NCI-H2227 (cell line): ENCODE measurements around the gene TCTN3.
"Not testable (repeated sequence)": the region's sequence is repeated elsewhere in the genome, so short reads cannot be mapped to it uniquely, and the experiment has no call there.

ENCODE experiments used
- DNase-seq: peaks from one replicate; lab custom pipeline; 2025; ENCODE audit not compliant: unreplicated experiment; lab: John Stamatoyannopoulos, UW

The TCTN3 gene

GRCh38 chr10:95691281-95691680 lies 2.4 kb downstream of the TCTN3 start:
- DNase-seq = no peak

DNA sequence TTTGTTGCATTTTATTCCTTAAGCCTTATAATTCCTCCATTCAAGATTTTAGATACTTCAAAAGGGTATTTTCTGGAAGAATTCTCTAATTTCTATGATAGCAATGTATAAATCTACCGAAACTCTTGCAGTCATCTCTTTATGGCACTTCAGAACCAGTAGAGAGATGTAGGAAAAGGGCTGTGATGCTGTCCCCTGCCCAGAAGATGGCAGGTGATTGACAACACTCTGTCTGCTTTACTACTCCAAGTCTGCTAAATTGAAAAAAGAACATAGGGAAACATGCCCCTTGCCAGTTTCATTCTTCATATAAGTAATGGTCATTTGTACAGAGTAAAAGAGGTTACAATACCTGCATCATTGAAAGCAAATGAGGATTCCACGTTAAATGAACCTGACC lies 5.1 kb downstream of the TCTN3 start:
- DNase-seq = no peak

DNA sequence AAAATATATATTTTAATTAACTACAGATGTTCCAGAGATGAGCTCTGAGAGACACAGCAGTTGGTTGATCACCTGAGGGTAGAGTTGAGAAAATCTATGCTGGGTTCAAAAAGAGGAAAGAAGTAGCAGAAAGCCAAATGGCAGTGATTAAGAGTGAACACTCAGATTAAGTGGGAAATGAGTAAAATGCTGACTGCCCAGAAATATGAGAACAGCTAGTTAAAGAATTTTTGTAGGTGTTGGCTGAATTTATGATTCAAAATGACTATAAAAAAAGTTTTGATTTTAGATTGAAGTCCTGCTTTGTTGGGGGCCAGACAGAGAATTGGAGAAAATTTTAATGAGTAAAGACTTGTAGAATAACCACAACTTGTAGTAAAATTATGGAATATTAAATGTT lies 9.8 kb downstream of the TCTN3 start:
- no peak for DNase-seq

- no peak for DNase-seq
Measured at GRCh38 chr10:95675403-95676116, 18.2 kb downstream of the TCTN3 start.

GRCh38 chr10:95674643-95675042 lies 19.1 kb downstream of the TCTN3 start:
- no peak for DNase-seq

GRCh38 chr10:95672641-95673040 lies 21.1 kb downstream of the TCTN3 start:
- not testable (repeated sequence) for DNase-seq

DNA sequence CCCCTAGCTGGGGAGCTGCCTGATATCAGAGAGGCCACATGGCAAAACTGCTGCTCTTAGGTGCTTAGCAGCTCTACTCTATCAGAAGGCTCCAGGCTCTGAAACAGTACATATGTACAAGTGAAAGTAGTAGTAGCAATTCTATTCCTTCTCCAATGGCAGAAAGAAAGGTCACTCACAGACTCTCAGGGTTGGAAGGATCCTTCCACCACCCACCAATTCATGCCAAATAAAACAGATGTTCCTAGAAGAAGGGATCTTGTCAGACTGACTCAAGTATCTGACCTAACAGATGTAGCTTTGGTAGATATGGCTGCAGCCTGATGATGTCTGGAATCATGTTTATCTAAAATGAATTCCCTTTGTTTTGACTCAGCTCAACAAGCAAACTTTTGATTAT lies 29.2 kb downstream of the TCTN3 start:
- no peak for DNase-seq

GRCh38 chr10:95663496-95663895 lies 30.2 kb downstream of the TCTN3 start:
- no peak for DNase-seq

DNA sequence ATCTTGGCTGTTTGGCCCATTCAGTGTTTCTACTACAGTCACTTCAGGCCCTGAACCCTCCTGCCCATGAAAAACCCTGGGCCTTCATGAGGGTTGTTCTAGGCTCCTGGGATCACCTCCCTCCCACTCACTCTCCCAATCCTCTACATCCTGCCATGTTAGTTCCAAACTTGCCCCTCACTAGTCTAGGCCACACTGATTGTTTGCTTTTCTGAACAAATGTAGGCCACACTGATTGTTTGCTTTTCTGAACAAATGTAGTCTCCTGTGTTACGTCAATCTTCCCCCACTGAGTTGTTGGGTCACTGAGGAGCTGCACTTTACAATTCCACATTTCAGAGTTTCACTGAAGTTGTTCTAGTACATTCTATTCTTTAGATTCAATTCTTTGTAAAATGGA lies 31.9 kb downstream of the TCTN3 start:
- DNase-seq = no peak

- no peak for DNase-seq
Measured at GRCh38 chr10:95660283-95660682, 33.4 kb downstream of the TCTN3 start.

GRCh38 chr10:95657250-95657649 lies 36.5 kb downstream of the TCTN3 start:
- DNase-seq = no peak

GRCh38 chr10:95656291-95657164 lies 37.2 kb downstream of the TCTN3 start, which contains the start of gene ALDH18A1:
ALDH18A1 (minus strand) TSS chr10:95656711; CDS start chr10:95653377, 3,334 bp downstream.
- DNase-seq = peak; percentile 91

DNA sequence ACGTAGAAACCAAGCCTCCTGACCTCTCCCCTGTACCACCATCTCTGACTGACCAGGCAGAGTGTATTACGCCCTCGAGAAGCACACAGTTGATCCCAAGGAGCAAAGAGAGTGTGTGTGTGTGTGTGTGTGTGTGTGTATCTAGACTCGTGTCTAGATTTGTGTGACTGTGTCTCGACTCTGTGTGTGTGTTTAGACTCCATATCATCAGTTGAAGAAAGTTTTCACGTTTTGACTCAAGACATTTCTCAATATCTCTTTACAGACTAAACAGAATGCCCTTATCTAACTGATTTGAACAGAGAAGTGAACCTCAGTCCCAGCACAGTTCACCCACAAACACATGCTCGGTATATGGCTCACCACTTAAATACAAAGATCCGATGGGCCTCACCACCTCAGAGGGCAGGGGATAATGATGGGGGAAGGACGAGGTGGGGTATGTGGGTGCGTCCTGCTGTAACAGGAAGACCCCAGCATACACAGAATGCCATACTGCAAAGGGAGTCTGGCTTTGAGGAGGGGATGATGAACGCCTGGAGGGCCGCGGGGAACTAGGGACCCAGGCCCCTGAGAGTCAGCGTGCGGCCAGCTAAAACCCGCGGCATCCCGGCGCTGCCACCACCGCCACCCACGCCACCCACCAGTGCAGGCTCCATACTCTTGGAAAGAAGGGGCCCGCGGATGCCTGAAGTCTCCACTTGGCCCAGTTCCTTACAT lies 38.0 kb downstream of the TCTN3 start:
- DNase-seq = peak; percentile 14

GRCh38 chr10:95653895-95654294 lies 39.8 kb downstream of the TCTN3 start:
- DNase-seq = no peak

DNA sequence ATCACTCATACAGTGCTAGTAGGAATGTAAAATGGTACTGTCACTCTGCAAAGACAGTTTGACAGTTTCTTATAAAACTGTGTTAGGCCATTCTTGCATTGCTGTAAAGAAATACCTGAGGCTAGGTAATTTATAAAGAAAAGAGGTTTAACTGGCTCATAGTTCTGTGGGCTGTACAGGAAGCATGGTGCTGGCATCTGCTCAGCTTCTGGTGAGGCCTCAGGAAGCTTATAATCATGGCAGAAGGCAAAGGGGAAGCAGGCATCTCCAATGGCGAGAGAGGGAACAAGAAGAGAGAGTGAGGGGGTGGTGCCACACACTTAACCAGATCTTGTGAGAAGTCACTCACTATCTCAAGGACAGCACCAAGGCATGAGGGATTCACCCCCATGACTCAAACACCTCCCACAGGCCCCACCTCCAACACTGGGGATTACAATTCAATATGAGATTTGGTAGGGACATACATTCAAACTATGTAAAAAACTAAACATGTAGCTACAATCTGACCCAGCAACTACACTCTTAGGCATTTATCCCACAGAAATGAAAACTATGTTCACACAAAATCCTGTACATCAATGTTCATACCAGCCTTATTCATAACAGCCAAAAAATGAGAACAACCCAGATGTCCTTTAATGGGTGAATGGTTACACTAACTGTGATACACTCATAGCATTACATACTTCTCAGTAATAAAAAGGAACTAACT lies 42.2 kb downstream of the TCTN3 start:
- no peak for DNase-seq

- DNase-seq = no peak
Measured at GRCh38 chr10:95650232-95650631, 43.5 kb downstream of the TCTN3 start.

GRCh38 chr10:95648138-95648537 lies 45.6 kb downstream of the TCTN3 start:
- no peak for DNase-seq

DNA sequence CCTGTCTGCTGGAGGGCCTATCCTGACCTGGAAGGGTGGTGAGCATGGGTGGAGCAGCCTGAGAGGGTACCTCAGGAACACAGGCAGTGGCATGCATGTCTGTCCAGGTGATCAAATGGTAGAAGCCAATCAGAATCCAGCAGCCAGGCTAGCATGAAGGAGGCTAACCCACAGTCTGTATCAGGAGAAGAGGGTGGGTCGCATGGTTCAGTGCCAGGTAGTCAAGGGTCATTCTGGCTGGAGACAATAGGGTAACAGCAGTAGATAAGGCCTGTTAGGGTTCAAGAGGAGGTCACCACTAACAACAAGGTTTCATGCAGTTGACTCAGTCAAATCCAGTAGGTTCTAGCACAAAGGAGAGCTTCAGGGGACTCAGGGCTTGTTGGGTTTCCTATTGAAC lies 47.6 kb downstream of the TCTN3 start:
- DNase-seq = no peak

GRCh38 chr10:95644901-95645300 lies 48.8 kb downstream of the TCTN3 start:
- peak; percentile 3 for DNase-seq

- DNase-seq = no peak
Measured at GRCh38 chr10:95640891-95641315, 52.8 kb downstream of the TCTN3 start.

DNA sequence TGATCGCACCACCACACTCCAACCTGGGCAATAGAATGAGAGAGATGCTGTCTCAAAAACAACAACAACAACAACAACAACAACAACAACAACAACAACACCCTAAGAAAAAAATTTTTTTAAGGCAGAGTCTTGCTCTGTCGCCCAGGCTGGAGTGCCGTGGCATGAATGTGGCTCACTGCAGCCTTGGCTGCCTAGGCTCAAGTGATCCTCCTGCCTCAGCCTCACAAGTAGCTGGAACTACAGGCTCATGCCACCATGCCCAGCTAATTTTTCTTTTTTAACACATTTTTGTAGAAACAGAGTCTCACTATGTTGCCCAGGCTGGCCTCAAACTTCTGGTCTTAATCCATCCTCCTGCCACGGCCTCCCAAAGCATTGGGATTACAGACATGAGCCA lies 55.8 kb downstream of the TCTN3 start:
- DNase-seq = no peak
